HL-60 (cell line): Measurements from ENCODE around the gene KCNMA1.

Source experiments
- GABPA ChIP-seq: IDR thresholded peaks from 2 replicates; pipeline ENCODE4 v1.6.1; 2012; ENCODE audit warnings: low read depth
- POLR2AphosphoS5 ChIP-seq: IDR thresholded peaks from 2 replicates; pipeline ENCODE4 v1.6.1; 2012; ENCODE audit warnings: low read depth
- SPI1 ChIP-seq: IDR thresholded peaks from 2 replicates; pipeline ENCODE4 v1.6.1; 2012; ENCODE audit warnings: low read depth, mild to moderate bottlenecking, borderline replicate concordance
- TF ChIP-seq, protein P1 (sequence below): IDR thresholded peaks from one replicate; pipeline ENCODE4 v1.5.1; 2011; ENCODE audit warnings: low read length, control low read depth, inconsistent platforms; ENCODE audit not compliant: insufficient read depth
- TF ChIP-seq, protein P2 (sequence below): IDR thresholded peaks from 2 replicates; pipeline ENCODE4 v1.6.1; 2012; ENCODE audit warnings: low read depth; ENCODE audit not compliant: insufficient replicate concordance

DNA sequence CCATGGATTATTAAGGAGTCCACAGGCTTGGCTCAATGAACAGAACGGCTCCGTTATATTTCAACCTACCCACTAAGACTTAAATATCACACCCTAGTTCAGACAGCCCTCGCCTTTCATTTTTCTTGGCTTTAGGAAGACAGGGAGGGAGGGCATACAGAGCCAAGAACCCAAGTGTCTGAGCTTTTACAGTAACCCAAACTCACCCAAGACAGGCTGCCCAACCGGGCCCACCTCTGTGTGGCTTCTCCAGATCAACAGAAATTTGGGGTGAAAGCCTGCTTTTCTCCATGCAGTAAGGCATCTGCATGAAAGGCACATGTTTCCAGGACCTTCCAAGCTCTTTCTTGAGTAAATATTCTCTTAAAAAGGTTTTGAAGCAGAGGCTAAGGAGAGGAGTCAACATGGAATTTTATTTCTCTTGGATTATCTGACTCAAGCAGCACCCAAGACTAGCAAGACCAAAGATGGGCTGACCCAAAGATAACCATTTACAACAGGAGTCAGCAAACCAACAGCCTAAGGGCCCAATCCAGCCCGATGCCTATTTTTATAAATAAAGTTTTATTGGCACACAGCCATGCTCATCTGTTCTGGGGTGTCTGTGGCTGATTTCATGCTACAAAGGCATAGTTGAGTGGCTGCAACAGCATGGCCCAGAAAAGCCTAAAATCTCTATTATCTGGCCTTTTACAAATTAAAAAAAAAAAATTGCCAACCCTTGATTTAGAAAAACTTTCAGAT, 90.1 kb downstream of the KCNMA1 start:
- TF ChIP-seq, protein P1, sequence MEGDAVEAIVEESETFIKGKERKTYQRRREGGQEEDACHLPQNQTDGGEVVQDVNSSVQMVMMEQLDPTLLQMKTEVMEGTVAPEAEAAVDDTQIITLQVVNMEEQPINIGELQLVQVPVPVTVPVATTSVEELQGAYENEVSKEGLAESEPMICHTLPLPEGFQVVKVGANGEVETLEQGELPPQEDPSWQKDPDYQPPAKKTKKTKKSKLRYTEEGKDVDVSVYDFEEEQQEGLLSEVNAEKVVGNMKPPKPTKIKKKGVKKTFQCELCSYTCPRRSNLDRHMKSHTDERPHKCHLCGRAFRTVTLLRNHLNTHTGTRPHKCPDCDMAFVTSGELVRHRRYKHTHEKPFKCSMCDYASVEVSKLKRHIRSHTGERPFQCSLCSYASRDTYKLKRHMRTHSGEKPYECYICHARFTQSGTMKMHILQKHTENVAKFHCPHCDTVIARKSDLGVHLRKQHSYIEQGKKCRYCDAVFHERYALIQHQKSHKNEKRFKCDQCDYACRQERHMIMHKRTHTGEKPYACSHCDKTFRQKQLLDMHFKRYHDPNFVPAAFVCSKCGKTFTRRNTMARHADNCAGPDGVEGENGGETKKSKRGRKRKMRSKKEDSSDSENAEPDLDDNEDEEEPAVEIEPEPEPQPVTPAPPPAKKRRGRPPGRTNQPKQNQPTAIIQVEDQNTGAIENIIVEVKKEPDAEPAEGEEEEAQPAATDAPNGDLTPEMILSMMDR: no peak
- TF ChIP-seq POLR2AphosphoS5 (no peak), GABPA (no peak), SPI1 (no peak)
- TF ChIP-seq, protein P2, sequence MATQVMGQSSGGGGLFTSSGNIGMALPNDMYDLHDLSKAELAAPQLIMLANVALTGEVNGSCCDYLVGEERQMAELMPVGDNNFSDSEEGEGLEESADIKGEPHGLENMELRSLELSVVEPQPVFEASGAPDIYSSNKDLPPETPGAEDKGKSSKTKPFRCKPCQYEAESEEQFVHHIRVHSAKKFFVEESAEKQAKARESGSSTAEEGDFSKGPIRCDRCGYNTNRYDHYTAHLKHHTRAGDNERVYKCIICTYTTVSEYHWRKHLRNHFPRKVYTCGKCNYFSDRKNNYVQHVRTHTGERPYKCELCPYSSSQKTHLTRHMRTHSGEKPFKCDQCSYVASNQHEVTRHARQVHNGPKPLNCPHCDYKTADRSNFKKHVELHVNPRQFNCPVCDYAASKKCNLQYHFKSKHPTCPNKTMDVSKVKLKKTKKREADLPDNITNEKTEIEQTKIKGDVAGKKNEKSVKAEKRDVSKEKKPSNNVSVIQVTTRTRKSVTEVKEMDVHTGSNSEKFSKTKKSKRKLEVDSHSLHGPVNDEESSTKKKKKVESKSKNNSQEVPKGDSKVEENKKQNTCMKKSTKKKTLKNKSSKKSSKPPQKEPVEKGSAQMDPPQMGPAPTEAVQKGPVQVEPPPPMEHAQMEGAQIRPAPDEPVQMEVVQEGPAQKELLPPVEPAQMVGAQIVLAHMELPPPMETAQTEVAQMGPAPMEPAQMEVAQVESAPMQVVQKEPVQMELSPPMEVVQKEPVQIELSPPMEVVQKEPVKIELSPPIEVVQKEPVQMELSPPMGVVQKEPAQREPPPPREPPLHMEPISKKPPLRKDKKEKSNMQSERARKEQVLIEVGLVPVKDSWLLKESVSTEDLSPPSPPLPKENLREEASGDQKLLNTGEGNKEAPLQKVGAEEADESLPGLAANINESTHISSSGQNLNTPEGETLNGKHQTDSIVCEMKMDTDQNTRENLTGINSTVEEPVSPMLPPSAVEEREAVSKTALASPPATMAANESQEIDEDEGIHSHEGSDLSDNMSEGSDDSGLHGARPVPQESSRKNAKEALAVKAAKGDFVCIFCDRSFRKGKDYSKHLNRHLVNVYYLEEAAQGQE: no peak
